Type B pancreatic cell (in vitro differentiated cells): ENCODE results near the gene FOXJ1. TPM values are rescaled to one million over a fixed set of nuclear protein-coding genes. Genes with fewer than 3 reads are reported as not detected.

Experiments
- DNase-seq: peaks from one replicate; pipeline ENCODE4 v3.0.0; 2021; ENCODE audit warnings: mixed read lengths; ENCODE audit not compliant: unreplicated experiment; ENCODE audit errors: extremely low spot score
- H3K27ac Mint-ChIP-seq: 2 replicates; pipeline ENCODE4 v1.8.0; 2021; ENCODE audit warnings: mild to moderate bottlenecking, mixed read lengths
- H3K27me3 Mint-ChIP-seq: 2 replicates; pipeline ENCODE4 v1.8.0; 2021; ENCODE audit warnings: mixed read lengths
- H3K36me3 Mint-ChIP-seq: 2 replicates; pipeline ENCODE4 v1.8.0; 2021; ENCODE audit warnings: mixed read lengths
- H3K4me1 Mint-ChIP-seq: one replicate; pipeline ENCODE4 v1.8.0; 2021; ENCODE audit warnings: mixed read lengths; ENCODE audit not compliant: unreplicated experiment
- H3K4me3 Mint-ChIP-seq: 2 replicates; pipeline ENCODE4 v1.8.0; 2021; ENCODE audit warnings: mild to moderate bottlenecking, mixed read lengths
- H3K9me3 Mint-ChIP-seq: 2 replicates; pipeline ENCODE4 v1.8.0; 2021; ENCODE audit warnings: mixed read lengths
- total RNA-seq: library from RNA; stranded (reverse); gene quantifications from 2 replicates; pipeline ENCODE4 v1.2.1, GENCODE V29; 2021; ENCODE audit warnings: low replicate concordance
- TF ChIP-seq, protein P1 (sequence below): fragments of 200-600 bp; sonication (generic); conservative IDR thresholded peaks from 2 replicates; pipeline ENCODE4 v1.5.0; 2021; ENCODE audit warnings: antibody characterized with exemption, mild to moderate bottlenecking

Gene FOXJ1
- total RNA-seq, 1 donor from 2014 or later: 18.2 TPM

DNA sequence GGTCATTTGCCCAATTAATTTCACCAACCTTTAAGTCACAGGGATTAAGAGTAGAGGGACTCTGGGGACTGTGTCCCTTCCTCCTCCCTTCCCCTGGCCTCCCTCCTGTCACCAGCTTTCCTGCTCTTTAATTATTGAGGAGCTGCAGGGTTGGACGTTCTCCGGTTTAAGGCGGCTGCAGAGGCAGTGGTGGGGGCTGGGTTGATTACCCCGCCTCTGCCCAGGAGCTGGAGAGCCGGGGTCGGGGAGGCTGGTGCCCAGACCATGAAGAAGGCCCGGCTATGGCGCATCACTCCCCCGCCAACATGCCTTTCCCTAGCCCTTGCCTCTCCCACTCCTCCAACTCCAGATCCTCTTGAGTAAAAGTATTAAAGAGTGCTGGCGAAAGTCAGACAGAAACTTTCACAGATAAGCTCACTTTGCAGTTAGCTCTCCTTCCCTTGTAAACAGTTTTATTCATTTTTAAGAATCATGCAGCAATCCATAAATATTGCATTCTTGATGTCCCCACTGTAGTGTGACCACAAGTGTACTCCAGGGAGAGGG, 1.1 kb upstream of the FOXJ1 start:
- peak overlapping the region; percentile 77 for H3K27ac Mint-ChIP-seq
- DNase-seq: no peak
- H3K4me3 Mint-ChIP-seq: peak overlapping the region; percentile 86
- peaks cover 31% of the 10 kb centered on the region for H3K4me1 Mint-ChIP-seq
- peaks cover 41% of the 10 kb centered on the region for H3K27me3 Mint-ChIP-seq
- no peaks in the 10 kb centered on the region for H3K9me3 Mint-ChIP-seq
- no peaks in the 10 kb centered on the region for H3K36me3 Mint-ChIP-seq
- TF ChIP-seq, protein P1, sequence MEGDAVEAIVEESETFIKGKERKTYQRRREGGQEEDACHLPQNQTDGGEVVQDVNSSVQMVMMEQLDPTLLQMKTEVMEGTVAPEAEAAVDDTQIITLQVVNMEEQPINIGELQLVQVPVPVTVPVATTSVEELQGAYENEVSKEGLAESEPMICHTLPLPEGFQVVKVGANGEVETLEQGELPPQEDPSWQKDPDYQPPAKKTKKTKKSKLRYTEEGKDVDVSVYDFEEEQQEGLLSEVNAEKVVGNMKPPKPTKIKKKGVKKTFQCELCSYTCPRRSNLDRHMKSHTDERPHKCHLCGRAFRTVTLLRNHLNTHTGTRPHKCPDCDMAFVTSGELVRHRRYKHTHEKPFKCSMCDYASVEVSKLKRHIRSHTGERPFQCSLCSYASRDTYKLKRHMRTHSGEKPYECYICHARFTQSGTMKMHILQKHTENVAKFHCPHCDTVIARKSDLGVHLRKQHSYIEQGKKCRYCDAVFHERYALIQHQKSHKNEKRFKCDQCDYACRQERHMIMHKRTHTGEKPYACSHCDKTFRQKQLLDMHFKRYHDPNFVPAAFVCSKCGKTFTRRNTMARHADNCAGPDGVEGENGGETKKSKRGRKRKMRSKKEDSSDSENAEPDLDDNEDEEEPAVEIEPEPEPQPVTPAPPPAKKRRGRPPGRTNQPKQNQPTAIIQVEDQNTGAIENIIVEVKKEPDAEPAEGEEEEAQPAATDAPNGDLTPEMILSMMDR: no peak

DNA sequence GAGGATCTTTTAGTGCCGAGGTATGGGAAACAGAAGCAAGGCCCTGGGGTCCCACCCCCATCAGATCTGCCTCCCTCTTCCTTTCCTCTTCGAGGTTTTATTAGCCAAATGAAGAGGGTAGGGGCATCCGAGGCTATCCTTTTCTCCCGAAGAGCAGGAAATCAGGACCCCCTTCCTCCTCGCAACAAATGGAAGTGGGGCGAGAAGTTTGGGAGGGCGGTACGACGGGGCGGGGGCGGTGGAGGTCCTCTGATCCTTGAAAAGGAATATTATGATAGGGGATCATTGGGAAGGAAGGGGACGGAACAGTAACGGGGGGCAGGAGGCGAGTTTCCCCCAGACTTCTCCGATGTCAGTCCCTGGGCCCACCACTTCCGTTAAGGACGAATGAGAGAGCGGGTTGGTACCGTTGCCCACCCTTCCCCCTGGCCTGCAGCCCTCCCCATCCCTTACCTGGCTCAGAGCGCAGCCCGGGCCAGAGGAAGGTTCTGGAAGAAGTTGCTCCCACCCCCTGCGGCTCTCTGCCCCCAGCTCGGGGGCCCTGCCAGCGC, 309 bp downstream of the FOXJ1 start:
- Mint-ChIP-seq H3K4me1 (peaks cover 31% of the 10 kb centered on the region), H3K27me3 (peaks cover 48% of the 10 kb centered on the region), H3K4me3 (peak overlapping the region; percentile 86), H3K36me3 (no peaks in the 10 kb centered on the region), H3K9me3 (no peaks in the 10 kb centered on the region), H3K27ac (no peak overlapping the region)
- TF ChIP-seq, protein P1: no peak
- no peak for DNase-seq

DNA sequence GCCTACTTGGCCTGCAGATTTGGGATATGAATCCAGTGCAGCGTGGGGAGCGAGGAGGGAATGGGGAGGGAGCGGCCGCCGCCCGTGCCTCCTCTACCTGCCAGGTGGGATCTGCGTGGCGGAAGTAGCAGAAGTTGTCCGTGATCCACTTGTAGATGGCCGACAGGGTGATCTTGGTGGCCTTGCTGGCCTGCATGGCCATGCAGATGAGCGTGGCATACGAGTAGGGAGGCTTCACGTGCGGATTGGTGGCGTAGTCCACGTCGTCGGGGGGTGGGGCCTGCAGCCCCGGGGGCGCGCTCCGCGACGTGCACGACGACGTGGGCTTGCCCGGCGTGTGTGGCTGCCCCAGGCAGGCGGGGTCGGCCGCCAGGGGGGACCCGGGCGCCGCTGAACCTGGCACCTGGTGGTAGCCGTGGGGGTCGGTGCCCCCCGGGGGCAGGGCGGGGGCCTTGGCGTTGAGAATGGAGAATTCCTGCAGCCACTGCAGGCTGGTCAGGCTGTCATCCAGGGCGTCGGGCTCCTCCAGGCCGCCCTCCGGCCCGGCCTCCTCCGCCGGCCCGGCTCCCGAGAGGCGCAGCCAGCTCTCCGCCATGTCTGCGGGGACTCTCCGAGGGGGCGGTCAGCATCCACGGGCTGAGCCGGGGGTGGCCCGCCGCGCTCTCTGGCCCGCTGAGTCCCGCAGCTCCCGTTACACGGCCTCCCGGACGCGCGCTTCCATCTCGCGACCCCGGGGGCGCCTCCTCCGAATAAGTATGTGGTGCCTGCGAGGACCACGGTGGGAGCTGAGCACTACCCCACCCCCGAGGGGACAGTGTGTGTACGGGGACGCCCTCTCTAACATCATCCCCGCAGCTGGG, 1.0 kb downstream of the FOXJ1 start:
- Mint-ChIP-seq H3K9me3 (no peaks in the 10 kb centered on the region), H3K27ac (peak overlapping the region; percentile 82), H3K36me3 (no peaks in the 10 kb centered on the region), H3K4me3 (peak overlapping the region; percentile 85), H3K4me1 (peaks cover 30% of the 10 kb centered on the region), H3K27me3 (peaks cover 53% of the 10 kb centered on the region)
- DNase-seq: no peak
- TF ChIP-seq, protein P1: peak; percentile 37

DNA sequence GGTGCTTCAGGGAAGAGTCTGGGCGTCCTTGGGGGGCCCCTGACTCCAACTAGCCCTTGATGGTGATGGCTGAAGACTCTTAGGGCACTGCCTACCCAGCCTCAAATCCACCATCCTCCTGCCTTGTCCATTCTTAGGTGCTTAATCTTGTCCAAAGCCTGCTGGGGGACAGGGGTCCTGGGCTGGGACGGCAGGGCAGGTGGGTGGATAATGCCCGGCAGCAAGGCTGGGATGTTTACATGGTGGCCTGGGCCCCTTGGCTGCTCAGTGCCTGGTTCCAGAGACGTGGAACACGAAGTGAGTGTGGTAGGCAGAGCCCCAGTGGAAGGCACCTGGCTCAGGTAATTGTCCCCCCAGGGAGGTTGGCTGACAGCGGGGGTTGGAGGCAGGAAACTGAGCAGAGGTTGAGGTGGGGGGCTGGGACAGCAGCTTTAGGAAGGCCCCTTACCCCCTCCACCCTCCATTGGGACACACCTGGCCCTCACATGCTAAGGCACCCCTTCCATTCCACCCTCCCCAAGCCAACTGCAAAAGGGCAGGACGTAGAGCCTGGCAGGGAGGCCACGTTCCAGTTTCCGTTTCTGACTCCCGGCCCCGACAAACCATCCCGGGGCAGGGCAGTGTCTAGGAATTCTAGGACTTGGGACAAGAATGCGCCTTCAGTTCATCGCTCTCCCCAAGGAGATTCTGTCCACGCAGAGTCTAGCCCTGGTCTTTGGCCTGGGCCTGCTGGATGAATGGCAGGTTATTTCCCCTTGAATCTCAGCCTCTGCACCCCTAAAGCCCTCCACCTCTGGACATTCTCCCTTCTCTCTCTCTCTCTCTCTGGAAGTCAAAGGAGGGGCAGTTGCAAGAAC, 1.9 kb downstream of the FOXJ1 start:
- no peaks in the 10 kb centered on the region for H3K9me3 Mint-ChIP-seq
- peaks cover 30% of the 10 kb centered on the region for H3K4me1 Mint-ChIP-seq
- H3K4me3 Mint-ChIP-seq: peak overlapping the region; percentile 85
- H3K27ac Mint-ChIP-seq: peak overlapping the region; percentile 82
- peaks cover 58% of the 10 kb centered on the region for H3K27me3 Mint-ChIP-seq
- no peaks in the 10 kb centered on the region for H3K36me3 Mint-ChIP-seq
- DNase-seq: no peak
- TF ChIP-seq, protein P1: no peak

DNA sequence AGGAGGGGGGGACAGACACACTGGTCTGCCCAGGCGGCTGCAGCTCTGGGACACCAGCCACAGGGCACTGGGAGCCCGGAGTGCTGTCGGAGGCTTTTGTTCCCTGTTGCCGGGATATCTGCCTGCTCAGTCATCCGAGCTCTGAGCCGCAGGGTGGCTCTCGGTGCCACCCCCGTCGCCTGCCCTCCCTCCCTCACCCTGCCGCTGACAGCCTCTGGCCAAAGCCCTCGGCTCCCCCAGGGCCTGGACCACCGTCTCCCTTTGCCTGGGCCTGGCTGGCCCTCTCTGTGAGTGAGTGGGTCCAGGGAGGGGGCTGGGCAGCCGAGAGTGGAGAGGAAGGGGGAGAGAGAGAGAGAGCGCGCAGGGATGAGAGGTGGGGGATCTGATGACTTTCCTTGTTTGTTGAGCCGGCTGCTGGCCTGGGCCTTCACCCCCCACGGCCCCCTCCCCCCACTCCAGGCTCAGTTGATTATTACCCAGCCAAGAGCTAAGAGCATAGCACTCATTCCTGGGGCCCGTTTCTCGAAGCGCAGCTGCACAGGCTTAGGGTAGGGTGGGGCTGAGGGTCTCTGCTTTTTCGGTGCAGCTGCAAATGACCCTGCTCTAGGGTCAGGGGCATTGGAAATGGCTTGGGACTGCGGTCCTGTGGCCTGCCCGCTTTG, 2.7 kb downstream of the FOXJ1 start:
- Mint-ChIP-seq H3K4me1 (peaks cover 28% of the 10 kb centered on the region), H3K9me3 (no peaks in the 10 kb centered on the region), H3K27me3 (peaks cover 64% of the 10 kb centered on the region), H3K27ac (peak overlapping the region; percentile 44), H3K4me3 (peak overlapping the region; percentile 61), H3K36me3 (no peaks in the 10 kb centered on the region)
- no peak for DNase-seq
- TF ChIP-seq, protein P1: no peak
